GM12892 (cell line): ENCODE results near the gene C4orf54.

ENCODE experiments used
- POLR2A ChIP-seq: IDR thresholded peaks from 2 replicates; pipeline ENCODE4 v1.6.1; 2011; ENCODE audit warnings: low read depth, low read length, control low read depth
- POLR2AphosphoS5 ChIP-seq: IDR thresholded peaks from 2 replicates; pipeline ENCODE4 v1.6.1; 2011; ENCODE audit warnings: low read depth, low read length, control low read depth
- TAF1 ChIP-seq: IDR thresholded peaks from 2 replicates; pipeline ENCODE4 v1.6.1; 2011; ENCODE audit warnings: low read depth, mild to moderate bottlenecking, control low read depth, low read length, borderline replicate concordance

- no peak for TF ChIP-seq POLR2AphosphoS5
- no peak for TF ChIP-seq POLR2A
- no peak for TF ChIP-seq TAF1
Measured at GRCh38 chr4:99683895-99684294, 26.3 kb upstream of the C4orf54 start.
